Neural crest cell (in vitro differentiated cells): ENCODE measurements around the gene GLB1L. TPM values are rescaled to one million over a fixed set of nuclear protein-coding genes. Genes with fewer than 3 reads are reported as not detected.

Experiments
- DNase-seq: peaks from one replicate; pipeline ENCODE4 v3.0.0; 2021; ENCODE audit warnings: low read depth, mixed read lengths, low spot score
- H3K27ac Mint-ChIP-seq: one replicate; pipeline ENCODE4 v1.8.0; 2021; ENCODE audit warnings: mild to moderate bottlenecking, mixed read lengths; ENCODE audit not compliant: unreplicated experiment
- H3K27me3 Mint-ChIP-seq: 2 replicates; pipeline ENCODE4 v1.8.0; 2021; ENCODE audit warnings: low read depth, mild to moderate bottlenecking, mixed read lengths
- H3K36me3 Mint-ChIP-seq: 2 replicates; pipeline ENCODE4 v1.8.0; 2021; ENCODE audit warnings: low read depth, mild to moderate bottlenecking, mixed read lengths
- H3K4me1 Mint-ChIP-seq: 2 replicates; pipeline ENCODE4 v1.8.0; 2021; ENCODE audit warnings: mixed read lengths
- H3K4me3 Mint-ChIP-seq: one replicate; pipeline ENCODE4 v1.8.0; 2021; ENCODE audit warnings: mild to moderate bottlenecking, mixed read lengths
- H3K9me3 Mint-ChIP-seq: 2 replicates; pipeline ENCODE4 v1.8.0; 2021; ENCODE audit warnings: mixed read lengths
- CTCF ChIP-seq: fragments of 200-600 bp; sonication (generic); conservative IDR thresholded peaks from 2 replicates; pipeline ENCODE4 v1.5.0; 2021; ENCODE audit warnings: antibody characterized with exemption, mild to moderate bottlenecking
- total RNA-seq: library from RNA; stranded (reverse); gene quantifications from 2 replicates; pipeline ENCODE4 v1.2.1, GENCODE V29; 2021

Gene GLB1L
- total RNA-seq, 1 donor from 2014 or later: 11.2 TPM

- Mint-ChIP-seq H3K4me1 (peaks cover 10% of the 10 kb centered on the region), H3K36me3 (no peaks in the 10 kb centered on the region)
These were observed 621 bp upstream of the GLB1L start for GRCh38 chr2:219245899-219246230.

GRCh38 chr2:219244789-219245147 lies 476 bp downstream of the GLB1L start:
- H3K27me3 Mint-ChIP-seq: peaks cover 6% of the 10 kb centered on the region
- H3K4me1 Mint-ChIP-seq: peaks cover 10% of the 10 kb centered on the region
- peak overlapping the region; percentile 94 for H3K4me3 Mint-ChIP-seq
- no peaks in the 10 kb centered on the region for H3K9me3 Mint-ChIP-seq
- H3K36me3 Mint-ChIP-seq: no peaks in the 10 kb centered on the region
- TF ChIP-seq CTCF: no peak
- H3K27ac Mint-ChIP-seq: peak overlapping the region; percentile 96
- no peak for DNase-seq

More at GRCh38 chr2:219245899-219246230, 621 bp upstream of the GLB1L start:
- peaks cover 16% of the 10 kb centered on the region for H3K27me3 Mint-ChIP-seq
- no peaks in the 10 kb centered on the region for H3K9me3 Mint-ChIP-seq
- peak overlapping the region; percentile 94 for H3K4me3 Mint-ChIP-seq
- DNase-seq: no peak
- no peak for TF ChIP-seq CTCF
- peak overlapping the region; percentile 96 for H3K27ac Mint-ChIP-seq

- no peak overlapping the region for H3K27ac Mint-ChIP-seq
- H3K36me3 Mint-ChIP-seq: no peaks in the 10 kb centered on the region
- no peak for DNase-seq
- H3K4me3 Mint-ChIP-seq: peak overlapping the region; percentile 84
- H3K4me1 Mint-ChIP-seq: peaks cover 10% of the 10 kb centered on the region
- no peak for TF ChIP-seq CTCF
- no peaks in the 10 kb centered on the region for H3K27me3 Mint-ChIP-seq
- no peaks in the 10 kb centered on the region for H3K9me3 Mint-ChIP-seq
These were observed 1.9 kb downstream of the GLB1L start for GRCh38 chr2:219243291-219243761.

- Mint-ChIP-seq H3K4me3 (no peak overlapping the region), H3K4me1 (peaks cover 13% of the 10 kb centered on the region), H3K27me3 (no peaks in the 10 kb centered on the region), H3K9me3 (no peaks in the 10 kb centered on the region), H3K36me3 (no peaks in the 10 kb centered on the region), H3K27ac (no peak overlapping the region)
- TF ChIP-seq CTCF: no peak
- no peak for DNase-seq
These were observed 10.9 kb downstream of the GLB1L start for GRCh38 chr2:219234331-219234730.

- Mint-ChIP-seq H3K4me3 (peak overlapping the region; percentile 100), H3K27ac (peak overlapping the region; percentile 93), H3K27me3 (no peaks in the 10 kb centered on the region), H3K9me3 (no peaks in the 10 kb centered on the region), H3K4me1 (peaks cover 22% of the 10 kb centered on the region), H3K36me3 (no peaks in the 10 kb centered on the region)
- DNase-seq: no peak
- TF ChIP-seq CTCF: no peak
These were observed 15.1 kb downstream of the GLB1L start for GRCh38 chr2:219230059-219230540.
